Measurements from ENCODE around the gene MAD1L1.
"Not testable (repeated sequence)": the region's sequence is repeated elsewhere in the genome, so short reads cannot be mapped to it uniquely, and the experiment has no call there.

MAD1L1 gene

GRCh38 chr7:1817061-1817712, 415.6 kb downstream of the MAD1L1 start:
- no peak for DNase-seq (ENCODE audit: low read depth)
- H3K4me3 ChIP-seq (ENCODE audit: low read length): no peak overlapping the region
- TF ChIP-seq CTCF (conservative IDR thresholded peaks at IDR 0.05; ENCODE audit: low read length): no peak

DNA sequence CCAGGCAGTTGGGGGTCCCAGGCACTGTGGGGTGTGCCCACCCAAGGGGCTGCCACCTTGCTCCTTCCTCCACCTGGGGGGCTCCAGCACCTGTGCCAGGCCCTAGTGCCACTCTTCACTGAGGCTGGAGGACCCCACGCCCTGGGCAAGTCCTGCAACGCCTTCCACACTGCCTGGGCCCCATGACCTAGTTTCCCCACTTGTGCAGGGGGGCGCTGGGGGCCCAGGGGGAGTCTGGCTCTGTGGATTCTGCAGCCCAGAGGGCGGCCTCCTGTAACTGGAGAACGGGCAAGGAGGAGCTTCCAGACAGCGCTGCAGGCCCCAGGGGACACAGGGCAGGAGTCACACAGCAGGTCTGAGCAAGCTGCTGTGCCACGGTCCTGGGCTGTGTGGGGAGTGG, 416.3 kb downstream of the MAD1L1 start:
- H3K4me3 ChIP-seq (ENCODE audit: low read length); DNase-seq (ENCODE audit: low read depth): not testable (repeated sequence)

GRCh38 chr7:1815551-1816281, 417.0 kb downstream of the MAD1L1 start:
- H3K4me3 ChIP-seq (ENCODE audit: low read length); DNase-seq (ENCODE audit: low read depth): not testable (repeated sequence)

- TF ChIP-seq CTCF (conservative IDR thresholded peaks at IDR 0.05; ENCODE audit: low read length): no peak
- H3K4me3 ChIP-seq (ENCODE audit: low read length): no peak overlapping the region
- DNase-seq (ENCODE audit: low read depth): no peak
Measured at GRCh38 chr7:1815051-1815481, 417.7 kb downstream of the MAD1L1 start.

DNA sequence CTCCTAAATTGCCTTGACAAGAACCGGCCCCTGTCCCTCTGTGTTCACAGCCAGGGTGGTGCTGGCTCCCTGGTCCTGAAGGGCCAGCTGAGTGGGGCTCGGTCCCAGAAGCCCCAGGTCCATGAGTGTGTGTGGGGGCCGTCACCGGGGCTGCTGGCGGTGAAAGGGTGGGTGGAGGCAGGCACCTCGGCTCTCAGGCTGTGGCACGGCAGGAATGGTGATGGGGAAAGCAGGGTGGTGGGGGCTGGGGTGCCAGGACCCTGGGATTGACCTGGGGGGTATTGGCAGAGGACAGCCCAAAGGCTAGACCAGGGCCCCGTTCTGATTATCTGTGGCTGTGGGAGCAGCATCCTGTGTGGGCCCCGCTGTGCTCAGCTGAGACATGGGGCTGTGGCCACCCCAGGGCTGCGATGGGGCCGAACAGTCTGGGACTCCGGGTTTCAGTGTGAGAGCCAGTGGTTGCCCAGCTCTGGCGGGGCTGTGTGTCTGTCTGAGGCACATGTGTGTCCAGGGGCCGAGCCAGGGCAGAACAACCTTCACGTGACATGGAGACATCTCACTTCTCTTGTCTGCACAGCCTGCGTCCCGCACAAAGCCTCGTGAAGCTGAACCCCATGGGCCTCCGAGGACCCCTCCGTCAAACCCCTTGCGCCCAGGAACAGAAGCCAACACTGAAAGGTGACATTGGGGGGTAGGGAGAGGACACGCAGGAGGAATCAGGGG, 418.5 kb downstream of the MAD1L1 start:
- no peak overlapping the region for H3K4me3 ChIP-seq (ENCODE audit: low read length)
- no peak for DNase-seq (ENCODE audit: low read depth)
- no peak for TF ChIP-seq CTCF (conservative IDR thresholded peaks at IDR 0.05; ENCODE audit: low read length)

DNA sequence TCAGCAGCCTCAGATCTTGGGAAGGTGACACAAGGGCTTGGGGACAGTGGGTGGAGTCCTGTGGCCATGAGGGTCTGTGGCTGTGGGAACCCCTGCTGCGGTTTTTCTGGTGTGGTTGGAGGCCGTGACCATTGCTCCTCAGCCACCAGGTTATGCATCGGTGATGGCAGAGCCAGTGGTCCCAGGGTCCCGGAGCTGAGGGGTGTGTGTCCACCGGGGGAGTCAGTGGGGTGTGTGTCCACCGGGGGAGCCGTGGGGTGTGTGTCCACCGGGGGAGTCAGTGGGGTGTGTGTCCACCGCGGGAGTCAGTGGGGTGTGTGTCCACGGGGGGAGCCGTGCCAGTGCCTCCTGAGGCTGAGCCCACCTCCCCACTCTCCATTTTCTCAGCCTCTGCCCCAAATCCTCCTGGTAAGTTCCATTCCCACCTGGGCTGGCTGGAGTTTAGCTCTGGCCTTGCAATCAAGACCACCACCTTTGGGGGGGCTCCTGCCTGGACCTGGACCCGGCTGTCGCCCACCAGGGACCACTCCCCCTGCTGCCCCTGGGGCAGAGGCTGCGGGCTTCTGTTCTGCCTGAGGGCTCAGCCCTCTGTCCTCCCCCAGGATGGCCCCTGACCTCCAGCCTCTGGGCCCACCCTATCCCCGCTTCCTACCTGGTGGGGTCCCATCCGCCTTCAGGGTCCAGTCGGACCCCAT, 419.2 kb downstream of the MAD1L1 start:
- no peak for DNase-seq (ENCODE audit: low read depth)
- TF ChIP-seq CTCF (conservative IDR thresholded peaks at IDR 0.05; ENCODE audit: low read length): no peak
- H3K4me3 ChIP-seq (ENCODE audit: low read length): no peak overlapping the region

DNA sequence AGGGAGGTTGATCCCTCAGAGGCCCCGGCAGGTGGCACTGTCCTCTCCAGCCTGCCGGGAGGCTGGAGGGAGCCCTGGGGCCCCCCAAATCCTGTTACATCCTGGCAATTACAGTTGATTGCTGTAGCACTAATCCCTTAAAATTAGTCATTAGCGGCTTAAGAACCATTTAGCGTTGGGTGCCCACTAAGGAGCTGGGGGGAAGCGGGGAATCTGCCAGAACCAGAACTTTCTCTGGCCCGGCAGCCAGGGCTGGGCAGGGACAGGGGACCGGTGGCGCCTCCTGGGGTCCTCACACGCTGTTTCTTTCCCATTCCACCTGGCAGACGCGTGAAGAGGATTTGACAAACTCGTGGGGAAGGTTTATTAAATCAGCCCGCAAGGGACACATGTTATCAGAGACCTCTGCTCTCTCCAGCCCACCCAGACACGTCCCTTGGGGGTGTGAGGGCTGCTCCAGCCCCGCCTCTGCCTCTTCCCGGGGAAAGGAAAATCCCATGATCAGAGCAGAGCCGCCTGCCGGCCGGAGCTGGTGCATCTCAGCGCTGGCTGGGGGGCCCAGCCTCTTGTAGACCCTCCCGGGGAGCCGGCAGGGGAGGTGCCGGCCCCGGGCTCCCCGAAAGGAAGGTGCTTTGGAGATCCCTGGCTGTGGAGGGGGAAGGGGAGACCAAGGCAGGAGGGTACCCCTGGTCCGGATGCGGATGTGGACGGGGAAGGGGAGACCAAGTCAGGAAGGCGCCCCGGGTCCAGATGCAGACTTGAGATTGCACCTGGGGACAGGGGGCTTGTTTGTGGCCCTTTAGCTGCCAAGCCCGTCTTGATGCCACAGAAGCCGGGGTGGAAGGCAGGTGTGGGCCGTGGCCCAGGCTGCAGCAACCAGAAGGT, 420.0 kb downstream of the MAD1L1 start:
- DNase-seq (ENCODE audit: low read depth): no peak
- no peak overlapping the region for H3K4me3 ChIP-seq (ENCODE audit: low read length)

More for the DNA sequence above, 420.0 kb downstream of the MAD1L1 start:
- no peak for TF ChIP-seq CTCF (conservative IDR thresholded peaks at IDR 0.05; ENCODE audit: low read length)
